Measurements from ENCODE around the gene DCAF8.
"Not testable (repeated sequence)": the region's sequence is repeated elsewhere in the genome, so short reads cannot be mapped to it uniquely, and the experiment has no call there.

DCAF8 gene

GRCh38 chr1:160261893-160262794 lies at the start of gene DCAF8:
Gene DCAF8 (minus strand): TSS chr1:160262549. CDS start chr1:160244008, 18,541 bp downstream.
- no peak for FAIRE-seq

DNA sequence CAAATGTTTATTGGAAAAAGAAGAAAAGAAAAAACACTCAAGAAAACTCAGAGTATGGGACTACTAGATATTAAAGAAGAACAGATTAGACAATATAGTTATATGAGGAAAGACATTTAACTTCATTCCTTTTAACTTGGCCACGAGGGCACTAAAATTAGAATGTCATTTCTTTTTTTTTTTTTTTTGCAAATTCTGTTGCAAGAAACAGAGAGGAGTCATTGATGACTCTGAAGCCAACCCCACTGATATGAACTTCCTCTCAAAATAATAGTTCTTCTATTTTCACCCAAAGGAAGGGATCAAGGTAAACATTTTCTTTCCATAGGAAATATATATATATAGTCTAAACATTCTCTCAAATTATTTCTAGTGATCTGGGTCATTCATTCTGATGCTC lies 47.2 kb upstream of the DCAF8 start:
- FAIRE-seq: no peak

DNA sequence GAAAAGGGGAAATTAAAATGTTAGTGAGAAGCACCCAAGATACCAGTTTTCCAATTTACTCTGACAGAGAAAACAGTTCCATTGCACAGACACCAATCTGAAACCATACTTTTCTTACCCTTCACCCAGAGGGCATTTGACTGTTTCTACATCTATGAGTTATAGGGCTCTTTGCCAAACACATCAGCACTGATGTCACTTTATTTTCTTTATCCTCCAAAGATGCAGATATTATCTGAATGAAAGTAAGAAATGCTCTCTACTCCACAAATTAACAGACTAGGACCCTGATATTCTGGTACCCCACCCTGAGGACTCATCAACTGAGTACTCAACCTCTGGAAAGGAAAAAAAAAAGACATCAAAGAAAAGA lies 46.8 kb upstream of the DCAF8 start:
- no peak for FAIRE-seq

DNA sequence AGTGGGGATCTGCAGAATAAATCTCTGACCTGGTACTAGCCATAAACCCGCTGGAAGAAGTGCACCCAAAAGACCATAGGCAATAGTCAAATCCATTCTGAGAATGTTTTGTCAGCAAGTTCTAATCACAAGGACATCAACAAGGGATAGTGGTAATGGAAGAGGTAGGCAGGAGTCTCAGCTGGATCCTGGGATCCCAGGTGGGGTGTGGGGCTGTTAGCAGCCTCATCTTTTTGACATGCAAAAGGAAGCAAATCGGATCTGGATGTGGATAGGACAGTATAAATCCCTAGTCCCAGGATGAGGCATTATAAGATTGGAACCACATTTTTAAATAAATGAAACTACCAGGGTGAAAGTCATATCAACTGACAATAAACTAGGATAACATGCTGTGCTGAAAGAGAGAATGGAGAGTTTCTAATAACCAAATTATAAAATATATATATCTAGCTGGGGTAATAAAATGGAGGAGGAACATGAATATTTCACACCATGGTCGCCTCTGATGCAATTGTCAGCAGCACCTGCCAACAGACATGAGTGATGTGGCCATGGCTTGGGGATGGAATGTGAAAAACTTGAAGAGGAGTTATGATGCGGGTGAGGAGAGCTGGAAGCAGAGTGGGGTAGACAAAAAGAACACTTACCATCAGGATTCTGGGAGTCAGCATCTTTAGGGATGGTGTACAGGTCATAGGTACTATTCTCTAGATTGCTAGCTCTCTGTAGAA lies 46.3 kb upstream of the DCAF8 start:
- no peak for FAIRE-seq

DNA sequence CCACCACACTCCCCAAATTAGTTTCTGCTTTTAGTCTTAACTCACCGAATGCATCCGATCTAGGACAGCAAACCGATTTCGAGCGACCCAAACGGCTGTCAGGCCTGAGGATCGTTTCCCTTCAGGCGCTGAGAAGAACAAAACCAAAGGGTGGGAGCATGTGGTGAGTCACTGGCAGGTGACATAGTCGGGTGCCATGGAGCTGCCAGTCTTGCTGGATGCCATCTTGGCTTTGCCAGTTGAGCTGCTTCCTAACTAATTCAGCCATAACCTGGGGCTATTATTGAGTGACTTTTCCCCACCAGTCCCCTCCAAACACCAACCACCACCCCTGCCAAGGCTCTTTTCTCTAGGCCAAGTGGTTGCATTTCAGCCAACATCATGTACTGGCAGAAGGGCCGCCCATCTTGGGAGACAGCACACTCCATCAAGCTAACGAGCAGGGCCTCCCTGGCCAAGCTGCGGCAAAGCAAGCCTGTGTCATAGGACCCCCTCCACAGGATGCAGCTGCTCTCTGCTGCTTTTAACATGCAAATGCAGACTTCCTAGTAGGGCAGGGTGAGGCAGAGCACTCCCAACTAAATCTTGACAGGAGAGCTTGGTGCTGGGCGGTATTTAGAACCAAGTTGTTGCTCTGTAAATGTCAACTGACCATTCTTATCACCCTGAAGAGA lies 44.9 kb upstream of the DCAF8 start:
- no peak for FAIRE-seq

GRCh38 chr1:160300173-160300572 lies 37.8 kb upstream of the DCAF8 start:
- FAIRE-seq: no peak

- FAIRE-seq: no peak
Measured at GRCh38 chr1:160296036-160296435, 33.7 kb upstream of the DCAF8 start.

GRCh38 chr1:160293020-160293968 lies 30.9 kb upstream of the DCAF8 start:
- no peak for FAIRE-seq

- FAIRE-seq: no peak
Measured at GRCh38 chr1:160291248-160292220, 29.2 kb upstream of the DCAF8 start.

GRCh38 chr1:160287769-160288168 lies 25.4 kb upstream of the DCAF8 start:
- not testable (repeated sequence) for FAIRE-seq

DNA sequence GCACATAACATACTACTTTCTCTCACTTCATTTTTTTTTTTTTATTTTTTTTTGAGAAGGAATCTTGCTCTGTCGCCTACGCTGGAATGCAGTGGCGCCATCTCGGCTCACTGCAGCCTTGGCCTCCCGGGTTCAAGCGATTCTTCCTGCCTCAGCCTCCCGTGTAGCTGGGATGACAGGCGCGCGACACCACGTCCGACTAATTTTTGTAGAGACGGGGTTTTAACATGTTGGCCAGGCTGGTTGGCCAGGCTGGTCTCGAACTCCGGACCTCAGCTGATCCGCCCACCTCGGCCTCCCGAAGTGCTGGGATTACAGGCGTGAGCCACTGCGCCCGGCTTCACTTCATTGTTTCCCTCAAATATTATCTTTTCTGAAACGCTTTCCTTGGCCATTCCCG lies 23.2 kb upstream of the DCAF8 start:
- no peak for FAIRE-seq

DNA sequence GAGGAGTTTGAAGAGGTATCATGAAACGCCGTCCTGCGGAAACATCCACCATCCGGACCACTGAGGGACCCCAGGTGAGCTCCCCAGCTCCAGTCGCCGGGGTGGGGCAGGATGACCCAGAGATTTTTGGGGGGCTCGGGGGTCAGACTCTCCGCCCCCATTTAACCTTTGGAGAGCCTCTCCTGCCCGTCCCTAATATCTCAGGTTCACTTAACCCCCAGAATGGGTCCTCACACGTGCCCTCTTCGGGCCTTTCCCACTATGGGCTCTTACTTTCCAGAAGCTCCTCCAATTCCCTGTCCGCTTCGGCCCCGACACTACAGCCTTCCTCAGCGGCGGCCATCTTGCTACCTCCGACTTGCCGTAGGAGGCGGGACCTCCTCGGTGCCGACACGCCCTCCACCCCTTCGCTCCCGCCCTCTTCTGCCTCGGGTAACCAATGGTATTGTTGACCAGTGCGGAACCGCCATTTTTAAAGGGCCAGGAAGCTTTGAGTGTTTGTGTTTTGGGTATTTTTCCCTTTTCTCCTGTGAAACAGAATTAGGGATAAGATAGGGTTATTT lies 22.5 kb upstream of the DCAF8 start, which contains the start of gene PEX19:
PEX19 (minus strand) TSS at position 352 of the 563 bp plus-strand sequence; CDS start at position 343, 9 bp downstream.
- peak; percentile 24 for FAIRE-seq

DNA sequence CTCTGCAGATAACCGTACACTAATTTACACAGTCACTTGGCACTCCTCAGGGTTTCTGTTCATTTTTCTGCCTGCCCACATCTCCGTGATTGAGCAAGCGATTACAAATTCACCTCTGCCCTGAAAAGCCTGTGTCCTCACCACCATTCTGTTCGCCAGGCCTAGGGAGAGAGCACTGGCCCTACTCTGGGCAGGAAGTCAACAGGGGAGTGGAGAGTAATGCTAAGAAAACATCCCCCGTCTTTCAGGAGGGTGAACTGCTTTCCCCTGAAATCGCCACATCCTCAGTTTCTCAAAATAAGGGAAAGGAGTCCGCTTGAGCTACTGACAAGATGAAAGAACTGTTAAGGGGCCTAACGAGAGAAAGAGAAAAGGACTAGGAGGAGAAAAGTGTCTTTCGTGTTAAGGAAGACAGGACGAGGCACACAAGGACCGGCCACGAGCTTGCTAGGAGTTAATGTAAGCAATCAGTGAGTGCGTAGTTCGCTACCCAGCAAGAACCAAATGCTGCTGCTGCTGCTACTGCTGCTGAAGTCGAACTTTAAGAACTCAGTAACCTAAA lies 22.0 kb upstream of the DCAF8 start:
- FAIRE-seq: no peak

GRCh38 chr1:160282807-160283206 lies 20.5 kb upstream of the DCAF8 start:
- no peak for FAIRE-seq

GRCh38 chr1:160277987-160278386 lies 15.6 kb upstream of the DCAF8 start:
- no peak for FAIRE-seq

DNA sequence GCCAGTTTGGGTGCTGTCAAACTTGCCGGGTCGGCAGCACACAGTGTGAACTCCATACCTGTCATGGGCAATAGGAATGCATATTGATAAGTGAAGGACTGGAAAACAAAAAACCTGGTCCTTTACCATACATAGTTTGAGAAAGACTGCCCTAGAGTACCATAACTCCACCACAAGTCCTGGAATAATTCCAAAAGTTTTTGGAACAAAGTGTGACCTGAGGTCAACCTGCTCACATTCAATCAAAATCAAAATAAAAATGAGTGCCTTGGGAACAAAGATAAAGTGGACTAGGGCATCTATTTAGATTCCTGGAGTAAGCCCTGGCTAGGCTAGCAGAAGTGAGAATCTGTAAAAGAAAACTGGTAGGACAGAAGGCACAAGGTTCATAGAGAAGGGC lies 15.0 kb upstream of the DCAF8 start:
- no peak for FAIRE-seq

DNA sequence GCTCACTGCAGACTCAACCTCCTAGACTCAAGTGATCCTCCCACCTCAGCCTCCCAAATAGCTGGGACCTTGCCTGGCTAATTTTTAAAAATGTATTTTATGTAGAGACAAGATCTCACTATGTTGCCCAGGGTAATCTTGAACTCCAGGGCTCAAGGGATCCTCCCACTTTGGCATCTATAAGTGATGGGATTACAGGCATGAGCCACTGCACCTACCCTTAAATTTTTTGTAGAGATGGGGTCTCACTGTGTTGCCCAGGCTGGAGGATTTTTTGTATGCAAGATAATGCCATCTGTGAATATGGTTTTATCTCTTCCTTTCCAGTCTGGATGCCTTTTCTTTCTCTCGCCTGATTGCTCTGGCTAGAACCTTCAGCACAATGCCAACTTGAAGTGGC lies 8.7 kb upstream of the DCAF8 start:
- no peak for FAIRE-seq

DNA sequence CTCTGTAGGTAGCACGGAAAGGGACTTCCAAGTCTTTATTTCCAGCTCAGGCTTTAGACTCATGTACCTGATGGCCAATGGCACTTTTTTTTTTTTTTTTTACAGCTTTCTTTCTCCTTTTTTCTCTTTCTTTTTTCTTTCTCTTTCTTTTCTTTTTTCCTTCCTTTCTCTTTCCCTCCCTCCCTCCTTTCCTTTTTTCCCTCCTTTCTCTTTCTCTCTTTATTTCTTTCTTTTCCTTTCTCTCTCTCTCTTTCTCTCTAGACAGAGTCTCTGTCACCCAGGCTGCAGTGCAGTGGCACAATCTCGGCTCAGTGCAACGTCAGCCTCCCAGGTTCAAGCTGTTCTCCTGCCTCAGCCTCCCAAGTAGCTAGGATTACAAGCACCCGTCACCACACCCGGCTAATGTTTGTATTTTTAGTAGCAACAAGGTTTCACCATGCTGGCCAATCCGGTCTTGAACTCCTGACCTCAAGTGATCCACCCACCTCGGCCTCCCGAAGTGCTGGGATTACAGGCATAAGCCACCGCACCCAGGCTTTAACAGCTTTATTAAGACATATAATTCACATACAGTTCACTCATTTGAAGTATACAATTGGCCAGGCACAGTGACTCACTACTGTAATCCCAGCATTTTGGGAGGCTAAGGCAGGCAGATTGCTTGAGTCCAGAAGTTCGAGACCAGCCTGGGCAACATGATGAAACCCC lies 5.1 kb upstream of the DCAF8 start:
- FAIRE-seq: no peak

GRCh38 chr1:160264795-160265307 lies 2.5 kb upstream of the DCAF8 start:
- no peak for FAIRE-seq
